Measurements from ENCODE around the gene RABL3.

Gene RABL3

DNA sequence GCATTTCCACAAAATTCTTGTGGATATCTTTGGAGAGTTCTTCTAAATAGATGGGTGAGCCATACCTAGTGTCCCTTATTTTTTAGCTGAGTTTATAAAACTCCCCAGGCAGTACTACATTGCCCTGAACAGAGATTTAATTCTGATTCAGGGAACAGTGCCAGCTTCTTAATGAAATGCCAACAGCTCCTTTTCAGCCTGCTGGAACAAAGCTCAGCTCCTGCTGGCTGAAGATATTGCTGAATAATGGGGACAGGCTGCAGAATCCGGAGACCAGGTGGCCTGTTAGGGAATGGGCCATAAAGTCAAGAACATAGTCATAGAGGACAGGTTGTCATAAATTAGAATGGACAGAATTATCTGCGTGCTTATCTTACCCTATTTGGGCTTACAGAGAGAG is 69.2 kb downstream of the RABL3 start:
- TF ChIP-seq, protein P1, sequence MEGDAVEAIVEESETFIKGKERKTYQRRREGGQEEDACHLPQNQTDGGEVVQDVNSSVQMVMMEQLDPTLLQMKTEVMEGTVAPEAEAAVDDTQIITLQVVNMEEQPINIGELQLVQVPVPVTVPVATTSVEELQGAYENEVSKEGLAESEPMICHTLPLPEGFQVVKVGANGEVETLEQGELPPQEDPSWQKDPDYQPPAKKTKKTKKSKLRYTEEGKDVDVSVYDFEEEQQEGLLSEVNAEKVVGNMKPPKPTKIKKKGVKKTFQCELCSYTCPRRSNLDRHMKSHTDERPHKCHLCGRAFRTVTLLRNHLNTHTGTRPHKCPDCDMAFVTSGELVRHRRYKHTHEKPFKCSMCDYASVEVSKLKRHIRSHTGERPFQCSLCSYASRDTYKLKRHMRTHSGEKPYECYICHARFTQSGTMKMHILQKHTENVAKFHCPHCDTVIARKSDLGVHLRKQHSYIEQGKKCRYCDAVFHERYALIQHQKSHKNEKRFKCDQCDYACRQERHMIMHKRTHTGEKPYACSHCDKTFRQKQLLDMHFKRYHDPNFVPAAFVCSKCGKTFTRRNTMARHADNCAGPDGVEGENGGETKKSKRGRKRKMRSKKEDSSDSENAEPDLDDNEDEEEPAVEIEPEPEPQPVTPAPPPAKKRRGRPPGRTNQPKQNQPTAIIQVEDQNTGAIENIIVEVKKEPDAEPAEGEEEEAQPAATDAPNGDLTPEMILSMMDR (IDR thresholded peaks at IDR 0.05; ENCODE audit: low read depth, low read length, missing control alignments), result no peak
- H3K4me3 ChIP-seq (ENCODE audit: low read depth, low read length), result no peak overlapping the region
- DNase-seq (ENCODE audit: low read depth), result no peak
- in situ Hi-C loops (cut with HindIII; ENCODE audit: low sequenced_read_pairs), result no loop called here

DNA sequence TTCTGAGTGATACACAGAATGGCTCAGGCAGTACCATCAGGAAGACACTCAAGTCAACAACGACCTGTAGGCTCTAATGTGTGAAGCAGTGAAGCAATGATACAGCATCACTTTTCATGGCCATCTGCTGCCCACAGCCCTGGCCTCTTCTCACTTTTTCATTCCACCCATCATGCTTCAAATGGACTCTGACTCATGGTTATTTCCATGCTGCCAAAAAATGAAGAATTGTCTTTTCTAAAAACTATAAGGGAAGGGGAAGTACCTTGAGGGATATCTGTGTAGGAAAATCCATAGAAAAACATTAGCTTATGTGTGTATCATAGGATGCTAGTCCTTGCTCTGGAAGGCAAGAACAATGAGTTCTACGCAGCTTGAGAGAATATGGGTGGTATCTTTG is 71.7 kb downstream of the RABL3 start:
- no peak for DNase-seq (ENCODE audit: low read depth)
- TF ChIP-seq, protein P1 (IDR thresholded peaks at IDR 0.05; ENCODE audit: low read depth, low read length, missing control alignments), result no peak
- H3K4me3 ChIP-seq (ENCODE audit: low read depth, low read length), result no peak overlapping the region
- in situ Hi-C loops (cut with HindIII; ENCODE audit: low sequenced_read_pairs), result no loop called here

GRCh38 chr3:120664926-120665325 is 77.4 kb downstream of the RABL3 start:
- no peak overlapping the region for H3K4me3 ChIP-seq (ENCODE audit: low read depth, low read length)
- in situ Hi-C loops (cut with HindIII; ENCODE audit: low sequenced_read_pairs), result no loop called here
- no peak for DNase-seq (ENCODE audit: low read depth)
- TF ChIP-seq, protein P1 (IDR thresholded peaks at IDR 0.05; ENCODE audit: low read depth, low read length, missing control alignments), result no peak

- in situ Hi-C loops (cut with HindIII; ENCODE audit: low sequenced_read_pairs), result no loop called here
- no peak overlapping the region for H3K4me3 ChIP-seq (ENCODE audit: low read depth, low read length)
- DNase-seq (ENCODE audit: low read depth), result no peak
- TF ChIP-seq, protein P1 (IDR thresholded peaks at IDR 0.05; ENCODE audit: low read depth, low read length, missing control alignments), result no peak
Observed at GRCh38 chr3:120661945-120662344, 80.4 kb downstream of the RABL3 start.

DNA sequence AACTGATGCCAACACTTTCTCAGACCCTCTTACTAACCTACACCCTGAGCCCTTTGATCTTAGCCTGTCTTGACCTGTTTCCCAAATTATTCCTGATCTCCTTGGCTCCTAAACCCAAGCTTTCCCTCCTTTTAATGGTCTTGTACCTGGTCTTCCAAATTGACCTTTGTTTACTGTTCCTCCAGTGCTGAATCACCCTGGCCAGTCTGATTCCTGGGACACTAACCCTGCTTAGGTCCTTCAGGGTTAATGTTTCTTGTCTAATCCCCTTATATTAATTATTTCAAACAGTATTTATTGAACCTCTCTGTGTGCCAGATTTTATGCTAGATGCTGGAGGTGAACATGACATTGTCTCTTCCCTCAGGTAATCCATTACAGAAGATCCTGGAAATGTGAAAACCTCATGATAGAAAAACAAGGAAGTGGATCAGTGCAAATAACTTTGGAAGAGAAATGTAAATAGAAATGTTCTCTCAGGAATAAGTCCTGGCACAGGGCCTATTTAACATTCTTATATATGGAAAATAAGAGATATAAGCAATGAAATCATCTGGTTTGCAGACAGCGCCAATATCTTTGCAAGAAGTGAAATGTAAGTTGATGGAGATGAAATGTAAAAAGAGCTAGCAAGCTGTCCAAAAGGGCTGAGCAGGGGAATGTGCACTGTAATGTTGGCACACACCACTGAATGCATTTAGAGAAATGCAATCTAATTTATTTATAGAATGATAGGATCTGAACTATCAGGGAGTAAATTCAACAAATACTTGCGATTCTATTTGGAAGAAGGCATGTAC is 81.0 kb downstream of the RABL3 start:
- in situ Hi-C loops (cut with HindIII; ENCODE audit: low sequenced_read_pairs), result no loop called here

DNA sequence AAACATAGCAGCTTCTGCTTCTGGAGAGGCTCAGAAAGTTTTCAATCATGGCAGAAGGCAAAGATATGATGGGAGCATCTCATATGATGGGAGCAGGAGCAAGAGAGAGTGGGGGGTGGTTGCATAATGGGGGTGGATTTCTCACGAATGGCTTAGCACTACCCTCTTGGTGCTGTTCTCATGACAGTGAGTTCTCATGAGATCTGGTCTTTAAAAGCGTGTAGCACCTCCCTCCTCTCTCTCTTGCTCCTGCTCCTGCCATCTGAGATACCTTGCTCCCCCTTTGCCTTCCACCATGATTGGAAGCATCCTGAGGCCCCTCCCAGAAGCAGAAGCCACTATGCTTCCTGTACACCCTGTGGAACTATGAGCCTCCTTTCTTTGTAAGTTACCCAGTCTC is 82.5 kb downstream of the RABL3 start:
- in situ Hi-C loops (cut with HindIII; ENCODE audit: low sequenced_read_pairs), result no loop called here
- DNase-seq (ENCODE audit: low read depth), result no peak
- H3K4me3 ChIP-seq (ENCODE audit: low read depth, low read length), result no peak overlapping the region
- TF ChIP-seq, protein P1 (IDR thresholded peaks at IDR 0.05; ENCODE audit: low read depth, low read length, missing control alignments), result no peak

More for the DNA sequence above, 81.0 kb downstream of the RABL3 start:
- TF ChIP-seq, protein P1 (IDR thresholded peaks at IDR 0.05; ENCODE audit: low read depth, low read length, missing control alignments), result no peak
- H3K4me3 ChIP-seq (ENCODE audit: low read depth, low read length), result no peak overlapping the region
- no peak for DNase-seq (ENCODE audit: low read depth)
